NCI-H187 (cell line): Measurements from ENCODE around the gene TBX4.

Source experiments
- DNase-seq, 2 experiments: peaks; one replicate each; lab custom pipeline; 2025; lab: John Stamatoyannopoulos, UW

TBX4 gene

GRCh38 chr17:61412860-61413660 lies 39.2 kb upstream of the TBX4 start:
- DNase-seq = no peak

DNA sequence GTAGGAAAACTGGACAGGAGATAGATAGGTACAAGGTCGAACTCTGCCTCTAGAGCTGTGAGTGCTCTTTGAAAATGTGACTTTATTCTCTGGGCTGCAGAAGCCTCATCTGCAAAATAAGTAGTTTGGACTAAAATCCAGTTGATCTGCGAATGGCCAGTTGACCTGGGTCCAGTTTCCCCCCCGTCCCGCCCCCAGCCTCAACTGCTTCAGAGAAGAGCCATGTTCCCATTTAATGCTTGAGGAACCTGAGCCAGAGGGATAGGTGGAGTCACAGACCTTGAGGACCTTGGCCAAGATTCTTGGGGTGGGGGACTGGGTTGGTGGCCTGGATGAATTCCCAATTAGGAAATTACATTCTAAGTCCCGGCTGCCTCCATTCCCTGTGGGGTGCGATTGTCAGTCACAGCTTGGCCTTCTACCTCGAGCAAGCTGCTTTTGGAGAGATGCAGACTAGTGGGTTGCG lies 38.5 kb upstream of the TBX4 start:
- no peak for DNase-seq

GRCh38 chr17:61414141-61414935 lies 37.9 kb upstream of the TBX4 start:
- DNase-seq = no peak

- no peak for DNase-seq
Observed at GRCh38 chr17:61414936-61415251, 37.3 kb upstream of the TBX4 start.

DNA sequence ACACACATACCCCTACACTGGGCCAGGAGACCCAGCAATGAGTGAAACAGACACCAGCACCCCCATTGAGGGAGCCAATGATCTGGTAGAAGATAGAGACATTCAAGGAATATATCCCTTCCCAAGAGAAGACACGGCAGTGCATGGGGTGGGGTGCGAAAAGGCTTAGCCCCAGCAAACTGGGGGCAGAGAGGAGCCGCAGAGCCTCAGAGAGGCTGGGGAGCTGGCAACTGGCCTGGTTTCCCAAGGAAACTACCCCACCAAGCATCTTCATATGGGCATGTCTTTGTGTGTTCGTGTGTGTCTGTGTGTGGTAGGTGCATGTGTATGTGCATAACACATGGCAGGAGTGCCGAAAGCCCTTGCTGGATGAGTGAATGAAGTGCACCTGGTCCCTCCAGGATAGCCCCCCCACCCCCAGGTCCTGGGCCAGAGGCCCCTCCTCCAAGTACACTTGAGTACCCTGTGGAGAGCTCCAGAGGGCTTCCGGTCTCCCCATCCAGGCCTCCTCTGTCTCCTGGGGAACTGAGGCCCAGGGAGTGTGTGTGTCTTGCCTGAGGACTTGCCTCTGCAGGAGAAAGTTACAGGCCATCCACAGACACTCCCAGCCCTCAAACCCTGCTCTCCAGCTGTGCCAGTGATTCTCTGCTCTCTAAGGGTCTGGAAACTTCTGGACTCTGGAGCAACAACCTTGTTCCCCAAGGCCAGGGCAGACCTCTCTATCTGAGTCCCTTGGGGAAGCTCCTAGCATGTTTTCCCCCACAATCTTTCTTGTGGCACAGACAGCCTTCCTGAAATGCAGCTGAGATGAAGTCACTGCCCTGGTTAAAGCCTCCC lies 36.6 kb upstream of the TBX4 start:
- DNase-seq = no peak

GRCh38 chr17:61416211-61416539 lies 36.0 kb upstream of the TBX4 start:
- no peak for DNase-seq

DNA sequence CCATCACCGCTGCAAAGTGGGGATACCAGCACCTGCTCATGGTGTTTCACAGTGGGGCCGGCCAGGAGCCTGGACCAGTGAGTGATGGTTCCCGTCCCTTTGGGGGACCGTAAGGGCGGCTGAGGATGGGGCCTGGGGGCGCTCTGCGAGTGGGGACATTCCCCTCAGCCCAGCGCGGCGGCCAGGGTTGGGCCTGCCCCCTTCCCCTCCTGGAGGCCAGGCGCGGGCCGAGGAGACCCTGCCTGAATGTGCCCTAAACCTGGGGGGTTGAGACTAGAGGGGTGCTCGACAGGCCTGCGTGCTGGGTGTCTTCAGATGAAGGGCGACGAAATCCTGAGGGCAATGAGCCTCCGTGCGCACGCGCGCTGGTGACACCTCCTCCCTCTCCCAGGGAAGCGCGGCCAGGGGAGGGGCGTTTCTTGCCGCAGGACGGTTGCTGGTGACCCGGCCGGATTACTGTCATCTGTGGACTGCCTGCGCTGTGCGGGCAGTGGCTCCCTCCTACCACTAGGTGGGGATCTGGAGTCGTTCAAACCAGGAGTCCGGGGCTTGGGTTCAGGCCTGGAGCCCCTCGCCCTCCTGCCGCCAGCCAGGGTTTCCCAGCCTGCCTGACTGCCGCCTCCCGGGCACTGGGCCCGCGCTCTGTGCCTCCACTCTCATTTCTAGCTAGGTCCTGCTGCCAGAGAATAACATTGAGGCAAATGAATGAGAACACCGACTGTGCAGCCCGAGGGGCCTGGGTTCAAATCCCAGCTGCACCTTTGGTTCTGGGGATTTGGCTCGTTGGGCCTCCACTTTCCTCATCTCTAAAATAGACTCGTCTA lies 35.5 kb upstream of the TBX4 start:
- DNase-seq = peak in 1 of 2 experiments; percentile 42

DNA sequence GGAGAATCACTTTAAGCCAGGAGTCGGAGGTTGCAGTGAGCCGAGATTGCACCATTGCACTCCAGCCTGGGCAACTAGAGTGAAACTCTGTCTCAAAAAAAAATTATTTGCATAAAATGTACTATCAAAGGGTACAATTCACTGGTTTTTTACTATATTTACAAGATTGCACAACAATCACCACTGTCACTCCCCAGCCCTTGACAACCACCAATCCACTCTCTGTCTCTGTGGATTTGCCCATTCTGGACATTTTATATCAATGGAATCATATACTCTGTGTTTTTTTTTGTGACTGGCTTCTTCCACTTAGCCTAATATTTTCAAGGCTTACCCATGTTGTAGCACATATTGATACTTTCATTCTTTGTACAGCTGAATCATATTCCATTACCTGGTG lies 33.8 kb upstream of the TBX4 start:
- no peak for DNase-seq

DNA sequence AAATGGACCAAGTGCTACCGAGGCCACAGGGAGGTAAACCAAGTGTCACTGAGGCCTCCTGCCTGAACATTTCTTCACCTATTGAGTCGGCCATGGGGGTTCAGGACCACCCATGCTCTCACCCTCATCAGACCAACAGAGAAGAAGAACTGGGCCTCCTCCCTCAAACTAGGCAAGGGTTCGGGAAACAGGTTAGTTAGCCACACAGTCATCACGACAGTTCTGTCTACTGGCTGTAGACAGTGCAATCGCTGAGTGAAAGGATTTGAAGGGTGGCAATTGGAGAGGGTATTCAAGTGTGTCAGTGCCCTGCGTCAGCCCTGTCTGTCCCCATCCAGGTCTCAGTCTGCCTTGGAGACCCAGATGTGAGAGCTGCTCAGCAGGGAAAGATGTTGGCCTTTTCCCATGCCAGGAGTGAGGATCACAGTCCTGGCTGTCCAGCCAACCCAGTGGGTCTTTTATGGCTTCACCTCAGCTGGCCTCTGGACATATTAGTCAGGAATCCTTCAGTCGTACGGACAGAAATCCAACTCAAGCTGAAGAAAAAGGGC lies 32.7 kb upstream of the TBX4 start:
- DNase-seq = no peak

DNA sequence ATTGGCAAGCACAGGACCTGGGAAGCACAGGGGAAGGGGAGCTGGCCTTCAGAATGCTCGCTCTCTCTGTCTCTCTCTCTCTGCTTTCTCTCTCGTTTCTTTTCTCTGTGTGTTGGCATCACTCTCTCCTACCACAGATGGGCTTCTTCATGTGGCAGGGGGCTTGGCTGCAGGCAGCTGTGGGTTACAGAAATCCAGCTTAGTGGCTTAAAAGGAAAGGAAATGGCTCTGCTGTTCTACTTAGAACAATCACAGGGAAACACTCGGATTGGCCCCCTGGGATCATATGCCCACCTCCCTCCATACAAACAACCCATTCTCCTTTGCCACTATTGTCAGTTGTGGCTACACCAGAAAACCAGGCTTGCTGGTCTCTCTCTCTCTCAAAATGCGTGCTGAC lies 32.2 kb upstream of the TBX4 start:
- no peak for DNase-seq

DNA sequence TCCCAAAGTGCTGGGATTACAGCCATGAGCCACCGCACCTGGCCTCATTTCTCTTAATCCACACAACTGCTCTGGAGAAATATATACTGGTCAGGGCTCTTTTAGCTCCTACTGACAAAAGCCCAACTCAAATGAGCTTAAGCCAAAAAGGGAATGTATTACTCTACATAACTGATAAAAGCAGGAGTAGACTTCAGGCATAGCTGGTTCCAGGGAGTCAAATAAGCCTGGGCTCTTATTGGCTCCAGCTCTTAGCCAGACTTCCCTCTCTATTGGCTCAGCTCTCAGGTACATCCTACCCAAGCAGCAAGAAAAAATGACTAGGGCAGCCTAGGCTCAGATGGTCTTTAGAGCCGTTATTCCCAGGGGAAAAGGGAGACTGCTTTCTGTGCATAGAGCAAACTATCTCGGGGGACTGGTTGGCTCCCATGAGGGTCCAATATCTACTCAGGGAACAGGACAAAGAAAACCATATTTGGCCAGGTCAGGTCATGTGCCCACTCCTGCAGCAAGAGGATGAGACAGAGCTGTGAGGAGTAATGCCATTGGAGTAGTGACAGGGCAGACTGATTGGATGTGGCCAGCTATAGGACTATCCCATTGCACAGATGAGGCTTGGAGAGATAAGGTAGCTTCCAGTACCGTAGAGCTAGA lies 31.4 kb upstream of the TBX4 start:
- no peak for DNase-seq

DNA sequence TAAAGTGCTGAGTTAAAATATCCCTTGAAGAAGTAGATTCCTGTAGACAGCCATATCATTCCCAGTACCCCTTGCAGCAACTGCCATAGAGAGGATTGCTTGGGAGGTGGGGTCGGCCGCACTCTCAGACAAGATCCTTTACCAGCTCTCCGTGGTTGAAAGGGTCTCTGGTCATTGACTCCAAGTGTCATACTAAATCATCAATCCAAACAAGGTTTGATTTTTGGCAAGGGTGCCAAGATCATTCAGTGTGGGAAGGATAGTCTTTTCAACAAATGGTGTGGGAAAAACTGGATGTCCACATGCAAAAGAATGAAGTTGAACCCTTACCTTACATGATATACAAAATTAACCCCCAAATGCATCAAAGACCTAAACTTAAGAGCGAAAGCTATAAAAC lies 30.8 kb upstream of the TBX4 start:
- no peak for DNase-seq

- no peak for DNase-seq
Observed at GRCh38 chr17:61422116-61422799, 30.0 kb upstream of the TBX4 start.

GRCh38 chr17:61422869-61423268 lies 29.4 kb upstream of the TBX4 start:
- DNase-seq = no peak

DNA sequence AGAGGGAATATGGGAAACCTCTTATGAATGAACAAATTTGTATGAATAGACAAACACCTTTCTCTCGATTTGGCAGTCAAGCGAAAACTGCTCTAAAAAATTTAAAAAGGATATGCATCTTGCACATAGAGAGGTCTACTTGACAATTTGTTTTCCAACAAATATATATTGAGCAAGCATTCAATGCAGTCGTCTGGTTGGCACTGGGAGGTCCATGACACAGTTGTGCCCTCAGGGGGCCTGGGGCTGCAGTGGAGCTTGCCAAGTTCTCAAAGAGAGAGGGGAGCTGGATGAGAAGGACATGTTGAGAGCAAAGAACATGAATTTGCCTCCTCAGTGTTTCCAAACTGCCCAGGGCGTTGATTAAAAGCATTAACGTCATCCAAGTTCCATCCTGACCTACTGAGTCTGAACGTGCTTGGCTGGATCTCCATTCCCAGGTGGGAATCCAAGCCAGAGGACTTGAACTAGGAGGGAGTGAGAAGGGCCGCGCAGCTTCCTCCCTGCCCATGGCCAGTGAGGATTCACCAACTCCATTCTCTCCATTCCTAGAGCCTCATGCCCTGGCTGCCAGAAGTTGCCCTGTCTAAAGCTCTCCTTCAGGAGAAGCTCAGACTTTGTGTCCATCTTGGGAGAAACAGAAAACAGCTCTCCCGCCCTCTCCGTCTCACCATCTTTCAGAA lies 28.1 kb upstream of the TBX4 start:
- no peak for DNase-seq

DNA sequence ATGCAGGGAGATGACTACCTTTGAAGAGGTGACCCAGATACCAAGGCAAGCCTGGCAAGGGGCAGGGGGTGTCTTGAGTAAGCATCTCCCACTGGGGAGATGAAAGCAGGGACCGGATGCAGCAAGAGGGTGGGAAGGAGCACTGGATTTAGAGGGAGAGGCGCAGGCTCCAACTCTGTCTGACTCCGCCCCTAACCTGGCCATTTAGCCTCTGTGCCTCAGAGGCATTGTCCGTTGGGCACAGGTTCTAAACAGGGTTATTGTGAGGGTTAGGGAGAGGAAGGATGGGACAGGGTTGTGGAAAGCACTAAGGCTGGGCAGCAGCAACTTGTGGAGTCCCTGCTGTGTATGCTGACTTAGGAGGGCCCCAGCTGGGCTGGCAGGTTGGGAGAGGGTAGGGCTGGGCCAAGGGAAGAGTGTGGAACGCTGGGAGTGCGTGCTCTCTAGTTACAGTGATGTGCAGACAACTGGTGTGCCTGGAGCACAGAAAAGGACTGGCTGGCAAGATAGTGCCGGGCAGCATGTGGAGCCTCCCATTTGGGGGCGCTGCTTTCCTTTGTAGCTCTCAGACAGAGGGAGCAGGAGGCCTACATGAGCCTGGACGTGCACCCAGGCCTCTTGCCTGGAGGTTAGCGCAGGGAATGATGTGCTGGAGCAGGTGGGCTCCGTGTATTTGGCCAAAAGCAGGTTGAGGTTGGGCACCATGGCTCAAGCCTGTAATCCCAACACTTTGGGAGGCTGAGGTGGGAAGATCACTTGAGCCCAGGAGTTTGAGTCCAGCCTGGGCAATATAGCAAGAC lies 26.3 kb upstream of the TBX4 start:
- DNase-seq = no peak

DNA sequence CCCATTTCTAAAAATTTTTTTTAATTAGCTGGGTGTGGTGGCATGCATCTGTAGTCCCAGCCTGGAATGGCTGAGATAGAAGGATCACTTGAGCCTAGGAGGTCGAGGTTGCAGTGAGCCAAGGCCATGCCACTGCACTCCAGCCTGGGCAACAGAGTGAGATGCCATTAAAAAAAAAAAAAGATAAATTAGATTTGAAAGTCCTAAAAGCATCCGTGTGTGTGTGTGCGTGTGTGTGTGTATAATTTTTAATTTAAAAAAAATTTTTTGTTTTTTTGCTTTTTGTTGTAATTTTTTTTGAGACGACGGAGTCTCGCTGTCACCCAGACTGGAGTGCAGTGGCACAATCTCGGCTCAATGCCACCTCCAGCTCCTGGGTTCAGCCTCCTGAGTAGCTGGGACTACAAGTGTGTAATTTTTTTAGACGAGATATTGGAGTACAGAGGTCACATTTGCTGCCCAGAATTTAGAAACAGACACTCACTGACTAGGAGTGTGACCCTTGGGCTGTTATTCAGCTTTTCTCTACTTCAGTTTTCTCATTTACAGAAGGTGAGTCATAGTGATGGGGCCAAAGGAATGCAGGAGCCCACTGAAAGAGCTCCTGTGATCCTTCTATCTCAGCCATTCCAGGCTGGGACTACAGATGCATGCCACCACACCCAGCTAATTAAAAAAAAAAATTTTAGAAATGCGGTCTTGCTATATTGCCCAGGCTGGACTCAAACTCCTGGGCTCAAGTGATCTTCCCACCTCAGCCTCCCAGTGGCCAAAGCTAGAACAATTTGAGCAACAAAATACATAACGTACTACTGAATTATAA lies 25.5 kb upstream of the TBX4 start:
- no peak for DNase-seq

- DNase-seq = no peak
Observed at GRCh38 chr17:61427567-61427966, 24.7 kb upstream of the TBX4 start.
